ENCODE measurements around the gene DPP7.

GRCh38 chr9:137080260-137081122, 34.0 kb downstream of the DPP7 start:
- TF ChIP-seq CTCF (IDR thresholded peaks at IDR 0.05) (no peak), POLR2A (IDR thresholded peaks at IDR 0.05) (no peak)

All from suprapubic skin (tissue), 3 donors.